HepG2 (cell line): ENCODE data around the gene EPHX1. TPM values are rescaled to one million over a fixed set of nuclear protein-coding genes. Genes with fewer than 3 reads are reported as not detected.

Source experiments
- DNMT1 ChIP-seq: sonication (generic); formaldehyde crosslinking; IDR thresholded peaks from 2 replicates; pipeline ENCODE4 v1.5.1; 2020; ENCODE audit warnings: mild to moderate bottlenecking, missing genetic modification reagents
- HIVEP1 ChIP-seq: sonication (generic); formaldehyde crosslinking; IDR thresholded peaks from 2 replicates; pipeline ENCODE4 v1.4.0; 2020; ENCODE audit warnings: mild to moderate bottlenecking, missing genetic modification reagents
- KDM2A ChIP-seq: sonication (generic); formaldehyde crosslinking; IDR thresholded peaks from 2 replicates; pipeline ENCODE4 v1.4.0; 2020; ENCODE audit warnings: low read depth, missing genetic modification reagents, borderline replicate concordance
- KDM5A ChIP-seq: fragments of 200-600 bp; sonication (generic); IDR thresholded peaks from 2 replicates; pipeline ENCODE4 v1.7.0; 2018; ENCODE audit warnings: antibody characterized with exemption, mild to moderate bottlenecking, low read length, borderline replicate concordance
- KLF12 ChIP-seq: sonication (generic); formaldehyde crosslinking; IDR thresholded peaks from 2 replicates; pipeline ENCODE4 v1.4.0; 2020; ENCODE audit warnings: missing genetic modification reagents, borderline replicate concordance
- MXI1 ChIP-seq: IDR thresholded peaks from 3 replicates; pipeline ENCODE4 v1.6.1; 2012; ENCODE audit warnings: low read depth, low read length, inconsistent platforms, borderline replicate concordance
- PBX3 ChIP-seq: sonication (generic); formaldehyde crosslinking; IDR thresholded peaks from 2 replicates; pipeline ENCODE4 v1.8.1; 2023; ENCODE audit warnings: missing genetic modification reagents, inconsistent platforms, borderline replicate concordance
- THAP9 ChIP-seq: sonication (generic); formaldehyde crosslinking; IDR thresholded peaks from 2 replicates; pipeline ENCODE4; 2020; ENCODE audit warnings: missing genetic modification reagents, mild to moderate bottlenecking, borderline replicate concordance
- ZC3H13 ChIP-seq: sonication (generic); formaldehyde crosslinking; IDR thresholded peaks from 2 replicates; pipeline ENCODE4 v1.8.1; 2023; ENCODE audit warnings: mild to moderate bottlenecking, missing genetic modification reagents, moderate library complexity
- ZFP90 ChIP-seq: sonication (generic); formaldehyde crosslinking; IDR thresholded peaks from 2 replicates; pipeline ENCODE4 v1.8.0; 2022; ENCODE audit warnings: missing genetic modification reagents, mild to moderate bottlenecking, inconsistent platforms, borderline replicate concordance
- ZNF484 ChIP-seq: sonication (generic); formaldehyde crosslinking; IDR thresholded peaks from 2 replicates; pipeline ENCODE4 v1.5.1; 2020; ENCODE audit warnings: mild to moderate bottlenecking, low read depth, missing genetic modification reagents, borderline replicate concordance
- ZNF546 ChIP-seq: sonication (generic); formaldehyde crosslinking; conservative IDR thresholded peaks from 2 replicates; pipeline ENCODE4 v1.8.1; 2023; ENCODE audit warnings: mild to moderate bottlenecking, missing genetic modification reagents
- ZNF558 ChIP-seq: sonication (generic); formaldehyde crosslinking; IDR thresholded peaks from 2 replicates; pipeline ENCODE4 v1.9.0; 2022; ENCODE audit warnings: mild to moderate bottlenecking, missing genetic modification reagents, borderline replicate concordance
- ZNF672 ChIP-seq: sonication (generic); formaldehyde crosslinking; IDR thresholded peaks from 2 replicates; pipeline ENCODE4 v1.8.1; 2022; ENCODE audit warnings: missing genetic modification reagents
- ZNF674 ChIP-seq: sonication (generic); formaldehyde crosslinking; IDR thresholded peaks from 2 replicates; pipeline ENCODE4 v1.5.0; 2020; ENCODE audit warnings: low read depth, mild to moderate bottlenecking, missing genetic modification reagents
- polyA plus RNA-seq, 8 experiments: library from polyadenylated mRNA; depleted of rRNA in 3 of 8; stranded (reverse) in 7 of 8; unstranded in 1 of 8; fragments of >200 nt; fragmentation: Illumina TruSeq in 4 of 8; extraction: Trizol in 4 of 8; gene quantifications; 2 replicates each; pipeline versions ENCODE4 v1.2.1 to v1.2.3, GENCODE V29; 2011 to 2016; ENCODE audit warnings: low read depth in 4 of 8, missing spikeins in 1 of 8, mixed read lengths in 1 of 8; ENCODE audit not compliant: insufficient read depth in 1 of 8
- total RNA-seq, 5 experiments: library from RNA; depleted of rRNA; stranded (reverse); fragments of >200 nt; fragmentation: Illumina TruSeq; extraction: Trizol; gene quantifications; 2 replicates each; pipeline ENCODE4 v1.2.3, GENCODE V29; 2016; ENCODE audit warnings: low read depth in 1 of 5
- TF ChIP-seq, protein P1 (sequence below): sonication (generic); formaldehyde crosslinking; IDR thresholded peaks from 2 replicates; pipeline ENCODE4 v1.5.0; 2020; ENCODE audit warnings: mild to moderate bottlenecking, missing genetic modification reagents, moderate library complexity
- TF ChIP-seq, protein P2 (sequence below): sonication (generic); formaldehyde crosslinking; IDR thresholded peaks from 2 replicates; pipeline ENCODE4 v1.8.0; 2022; ENCODE audit warnings: mild to moderate bottlenecking, missing genetic modification reagents; ENCODE audit not compliant: insufficient replicate concordance
- TF ChIP-seq, protein P3 (sequence below): sonication (generic); formaldehyde crosslinking; IDR thresholded peaks from 2 replicates; pipeline ENCODE4 v1.8.0; 2022; ENCODE audit warnings: low read depth, missing genetic modification reagents

EPHX1 gene
- total and polyA plus RNA-seq, 2 of the 13 experiments (the other 11 are each of a cell fraction or from before 2014, with no cell fraction given) = 27.7 to 36.5 TPM

GRCh38 chr1:225881959-225882693, 72.2 kb downstream of the EPHX1 start, which contains the start of gene TMEM63A (continued):
- TF ChIP-seq ZNF558 (CRISPR knock-in tag) (peak; percentile 83; the same call in 1 of the 2 replicates), KDM2A (CRISPR knock-in tag) (no peak), THAP9 (CRISPR knock-in tag) (peak; percentile 36; the same call in 1 of the 2 replicates), ZNF484 (no peak), PBX3 (CRISPR knock-in tag) (no peak), ZNF546 (CRISPR knock-in tag) (peak; percentile 30; the same call in 1 of the 2 replicates), KLF12 (CRISPR knock-in tag) (no peak), HIVEP1 (CRISPR knock-in tag) (peak; percentile 28; the same call in 1 of the 2 replicates), KDM5A (peak; percentile 21; the same call in 1 of the 2 replicates), ZNF674 (peak; percentile 70; the same call in 1 of the 2 replicates), MXI1 (no peak), ZC3H13 (CRISPR knock-in tag) (peak; percentile 77; the same call in 1 of the 2 replicates), ZFP90 (peak; percentile 73; the same call in 1 of the 2 replicates), DNMT1 (CRISPR knock-in tag) (0 out of 2 replicates have a peak, but pooled peaks have one; percentile 15), ZNF672 (CRISPR knock-in tag) (no peak)
- TF ChIP-seq, protein P1, sequence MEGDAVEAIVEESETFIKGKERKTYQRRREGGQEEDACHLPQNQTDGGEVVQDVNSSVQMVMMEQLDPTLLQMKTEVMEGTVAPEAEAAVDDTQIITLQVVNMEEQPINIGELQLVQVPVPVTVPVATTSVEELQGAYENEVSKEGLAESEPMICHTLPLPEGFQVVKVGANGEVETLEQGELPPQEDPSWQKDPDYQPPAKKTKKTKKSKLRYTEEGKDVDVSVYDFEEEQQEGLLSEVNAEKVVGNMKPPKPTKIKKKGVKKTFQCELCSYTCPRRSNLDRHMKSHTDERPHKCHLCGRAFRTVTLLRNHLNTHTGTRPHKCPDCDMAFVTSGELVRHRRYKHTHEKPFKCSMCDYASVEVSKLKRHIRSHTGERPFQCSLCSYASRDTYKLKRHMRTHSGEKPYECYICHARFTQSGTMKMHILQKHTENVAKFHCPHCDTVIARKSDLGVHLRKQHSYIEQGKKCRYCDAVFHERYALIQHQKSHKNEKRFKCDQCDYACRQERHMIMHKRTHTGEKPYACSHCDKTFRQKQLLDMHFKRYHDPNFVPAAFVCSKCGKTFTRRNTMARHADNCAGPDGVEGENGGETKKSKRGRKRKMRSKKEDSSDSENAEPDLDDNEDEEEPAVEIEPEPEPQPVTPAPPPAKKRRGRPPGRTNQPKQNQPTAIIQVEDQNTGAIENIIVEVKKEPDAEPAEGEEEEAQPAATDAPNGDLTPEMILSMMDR (CRISPR knock-in tag) = peak; percentile 62
- TF ChIP-seq, protein P2, sequence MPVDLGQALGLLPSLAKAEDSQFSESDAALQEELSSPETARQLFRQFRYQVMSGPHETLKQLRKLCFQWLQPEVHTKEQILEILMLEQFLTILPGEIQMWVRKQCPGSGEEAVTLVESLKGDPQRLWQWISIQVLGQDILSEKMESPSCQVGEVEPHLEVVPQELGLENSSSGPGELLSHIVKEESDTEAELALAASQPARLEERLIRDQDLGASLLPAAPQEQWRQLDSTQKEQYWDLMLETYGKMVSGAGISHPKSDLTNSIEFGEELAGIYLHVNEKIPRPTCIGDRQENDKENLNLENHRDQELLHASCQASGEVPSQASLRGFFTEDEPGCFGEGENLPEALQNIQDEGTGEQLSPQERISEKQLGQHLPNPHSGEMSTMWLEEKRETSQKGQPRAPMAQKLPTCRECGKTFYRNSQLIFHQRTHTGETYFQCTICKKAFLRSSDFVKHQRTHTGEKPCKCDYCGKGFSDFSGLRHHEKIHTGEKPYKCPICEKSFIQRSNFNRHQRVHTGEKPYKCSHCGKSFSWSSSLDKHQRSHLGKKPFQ (CRISPR knock-in tag) = no peak
- TF ChIP-seq, protein P3, sequence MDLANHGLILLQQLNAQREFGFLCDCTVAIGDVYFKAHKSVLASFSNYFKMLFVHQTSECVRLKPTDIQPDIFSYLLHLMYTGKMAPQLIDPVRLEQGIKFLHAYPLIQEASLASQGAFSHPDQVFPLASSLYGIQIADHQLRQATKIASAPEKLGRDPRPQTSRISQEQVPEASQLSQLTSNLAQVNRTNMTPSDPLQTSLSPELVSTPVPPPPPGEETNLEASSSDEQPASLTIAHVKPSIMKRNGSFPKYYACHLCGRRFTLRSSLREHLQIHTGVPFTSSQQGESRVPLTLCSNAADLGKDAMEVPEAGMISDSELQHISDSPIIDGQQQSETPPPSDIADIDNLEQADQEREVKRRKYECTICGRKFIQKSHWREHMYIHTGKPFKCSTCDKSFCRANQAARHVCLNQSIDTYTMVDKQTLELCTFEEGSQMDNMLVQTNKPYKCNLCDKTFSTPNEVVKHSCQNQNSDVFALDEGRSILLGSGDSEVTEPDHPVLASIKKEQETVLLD (CRISPR knock-in tag) = 0 out of 2 replicates have a peak, but pooled peaks have one; percentile 47
